Esophagus muscularis mucosa (tissue), 4 donors: Measurements from ENCODE around the gene CLCNKB.

Source experiments
- EP300 ChIP-seq: sonication (generic); formaldehyde crosslinking; IDR thresholded peaks from one replicate; pipeline ENCODE4 v1.6.1; 2017; ENCODE audit warnings: antibody characterized with exemption
- POLR2A ChIP-seq: fragments of 450-650 bp; IDR thresholded peaks from one replicate; pipeline ENCODE4 v1.6.1; 2017; ENCODE audit warnings: antibody characterized with exemption, moderate library complexity, mild to moderate bottlenecking, low read depth
- POLR2AphosphoS5 ChIP-seq, 2 donors: sonication (generic); formaldehyde crosslinking; IDR thresholded peaks; one replicate each; pipeline ENCODE4 v1.6.1; 2017; ENCODE audit warnings: antibody characterized with exemption in 2 of 2
- TF ChIP-seq, protein P1 (sequence below), 3 experiments: fragments of 200-600 bp in 2 of 3; fragments of 450-650 bp in 1 of 3; sonication (generic) in 2 of 3; IDR thresholded peaks; one replicate each; pipeline ENCODE4 v1.5.1; 2017 to 2019; ENCODE audit warnings: antibody characterized with exemption in 3 of 3, mild to moderate bottlenecking in 2 of 3, moderate library complexity in 1 of 3

DNA sequence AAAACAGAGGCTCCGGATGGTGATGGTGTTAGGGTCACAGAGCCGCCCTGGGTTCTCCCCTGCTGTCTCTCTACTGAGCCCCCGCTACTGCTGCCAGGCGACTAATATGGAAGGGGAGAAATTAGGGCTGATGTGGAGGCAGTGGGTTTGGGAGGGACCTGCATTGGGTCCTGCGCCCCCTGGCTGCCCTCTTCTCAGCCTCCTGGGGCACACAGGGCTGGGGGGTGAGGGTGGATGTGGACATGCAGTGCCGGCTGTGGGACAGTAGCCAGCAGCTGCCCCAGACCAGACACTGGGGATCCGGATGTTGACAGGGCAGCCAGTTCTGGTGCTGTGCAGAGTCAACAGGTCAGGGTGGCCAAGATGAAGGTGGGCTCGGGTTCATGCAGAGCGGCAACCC is 1.5 kb upstream of the CLCNKB start:
- TF ChIP-seq, protein P1, sequence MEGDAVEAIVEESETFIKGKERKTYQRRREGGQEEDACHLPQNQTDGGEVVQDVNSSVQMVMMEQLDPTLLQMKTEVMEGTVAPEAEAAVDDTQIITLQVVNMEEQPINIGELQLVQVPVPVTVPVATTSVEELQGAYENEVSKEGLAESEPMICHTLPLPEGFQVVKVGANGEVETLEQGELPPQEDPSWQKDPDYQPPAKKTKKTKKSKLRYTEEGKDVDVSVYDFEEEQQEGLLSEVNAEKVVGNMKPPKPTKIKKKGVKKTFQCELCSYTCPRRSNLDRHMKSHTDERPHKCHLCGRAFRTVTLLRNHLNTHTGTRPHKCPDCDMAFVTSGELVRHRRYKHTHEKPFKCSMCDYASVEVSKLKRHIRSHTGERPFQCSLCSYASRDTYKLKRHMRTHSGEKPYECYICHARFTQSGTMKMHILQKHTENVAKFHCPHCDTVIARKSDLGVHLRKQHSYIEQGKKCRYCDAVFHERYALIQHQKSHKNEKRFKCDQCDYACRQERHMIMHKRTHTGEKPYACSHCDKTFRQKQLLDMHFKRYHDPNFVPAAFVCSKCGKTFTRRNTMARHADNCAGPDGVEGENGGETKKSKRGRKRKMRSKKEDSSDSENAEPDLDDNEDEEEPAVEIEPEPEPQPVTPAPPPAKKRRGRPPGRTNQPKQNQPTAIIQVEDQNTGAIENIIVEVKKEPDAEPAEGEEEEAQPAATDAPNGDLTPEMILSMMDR (IDR thresholded peaks at IDR 0.05), result no peak
- no peak for TF ChIP-seq POLR2A
- no peak for TF ChIP-seq POLR2AphosphoS5 (IDR thresholded peaks at IDR 0.05)
- no peak for TF ChIP-seq EP300
